ENCODE data around the gene BID. TPM values are rescaled to one million over a fixed set of nuclear protein-coding genes. Genes with fewer than 3 reads are reported as not detected.

BID gene
- total RNA-seq, 1 experiment from 2014 or later: 58.2 TPM

GRCh38 chr22:17773606-17774205, 563 bp downstream of the BID start:
- Histone ChIP-seq H4K20me1 (ENCODE audit: insufficient read depth) (no peaks in the 10 kb centered on the region), H3K4me3 (replicated peaks in 1 of 2; ENCODE audit: low read depth in 1 of 2, low read length in 2 of 2) (peak overlapping the region; percentile 65 to 86), H3K4me1 (ENCODE audit: control insufficient read depth in 1 of 2, insufficient read depth in 2 of 2, low read length in 2 of 2) (peaks cover 19 to 21% of the 10 kb centered on the region in 2 experiments), H3K27ac (ENCODE audit: low read depth, low read length) (peak overlapping the region; percentile 87; the same call in 1 of the 2 replicates), H3K9me3 (ENCODE audit: control insufficient read depth in 1 of 2, insufficient read depth in 1 of 2, low read depth in 1 of 2, low read length in 2 of 2) (no peaks in the 10 kb centered on the region), H3K9me2 (ENCODE audit: insufficient read depth) (no peaks in the 10 kb centered on the region), H3K4me2 (ENCODE audit: low read length) (peak overlapping the region; percentile 97), H3K79me2 (ENCODE audit: insufficient read depth, low read length) (peaks cover 42% of the 10 kb centered on the region), H2AFZ (ENCODE audit: low read depth, low read length, poor library complexity, severe bottlenecking) (no peak overlapping the region), H3K36me3 (ENCODE audit: control insufficient read depth in 1 of 2, insufficient read depth in 2 of 2, low read length in 2 of 2) (no peaks in the 10 kb centered on the region), H3K9ac (ENCODE audit: low read length) (peak overlapping the region; percentile 79), H3K27me3 (ENCODE audit: insufficient read depth, low read length) (no peaks in the 10 kb centered on the region)
- ATAC-seq (peak; percentile 76), DNase-seq (ENCODE audit: low read depth, low spot score) (no peak)
- intact Hi-C loops (cut with micrococcal nuclease): no loop called here
- peak; percentile 2 for TF ChIP-seq POLR2A (IDR thresholded peaks at IDR 0.05; ENCODE audit: borderline replicate concordance, extremely low read depth, insufficient read depth, insufficient read length)
- peak; percentile 47 for TF ChIP-seq TCF7L2 (IDR thresholded peaks at IDR 0.05; ENCODE audit: borderline replicate concordance, extremely low read depth, insufficient read depth, insufficient read length)
- no peak for TF ChIP-seq ZFX (IDR thresholded peaks at IDR 0.05)
- TF ChIP-seq CTCF (IDR thresholded peaks at IDR 0.05 in 2 of 3, conservative IDR thresholded peaks at IDR 0.05 in 1 of 3; ENCODE audit: borderline replicate concordance in 1 of 3, insufficient read depth in 1 of 3, low read depth in 2 of 3, low read length in 2 of 3): no peak
- CTCF ChIA-PET: interaction anchor here (1.1 to 1.3 kb wide), 2 partner anchors 11 to 303 kb away, joined by 5 to 8 read pairs; no protein-coding TSS in a partner anchor
- BruUV-seq (replicated peaks): no TSS peak
- RAD21 ChIA-PET (ENCODE audit: low non-redundant PET in 1 of 2, low total read pairs in 2 of 2, uncharacterized antibody in 2 of 2, unreplicated experiment in 2 of 2): no interaction called here
- POLR2A ChIA-PET: interaction anchor here (1.2 kb wide), 1 partner anchor 31 kb away, joined by 3 read pairs; no protein-coding TSS in a partner anchor
